Spleen (tissue), 7 donors: ENCODE results near the gene DHX38.

Experiments
- CTCF ChIP-seq, 11 experiments: fragments of 200-600 bp in 7 of 11; fragments of 450-650 bp in 4 of 11; sonication (generic) in 4 of 11; IDR thresholded peaks in 8 of 11; conservative IDR thresholded peaks in 3 of 11; 1 replicate in 7 of 11; 2 replicates in 4 of 11; pipeline versions ENCODE4 v1.4.0 to v1.8.0; 2016 to 2021; ENCODE audit warnings: antibody characterized with exemption in 11 of 11, inconsistent platforms in 4 of 11, mild to moderate bottlenecking in 1 of 11
- POLR2A ChIP-seq, 3 donors: fragments of 450-650 bp; IDR thresholded peaks; one replicate each; pipeline ENCODE4 v1.5.1; 2017; ENCODE audit warnings: antibody characterized with exemption in 3 of 3, mild to moderate bottlenecking in 1 of 3
- POLR2AphosphoS5 ChIP-seq, 3 donors: sonication (generic); formaldehyde crosslinking; IDR thresholded peaks; one replicate each; pipeline ENCODE4 v1.5.1; 2017; ENCODE audit warnings: antibody characterized with exemption in 3 of 3
- donor health status: DM: no; HTN: no; CAD: no; lungs with moderate emphysema.
- donor health status: DM: no; HTN: no; CAD: no.
- donor health status: DM: no; HTN: no; CAD: no.

DNA sequence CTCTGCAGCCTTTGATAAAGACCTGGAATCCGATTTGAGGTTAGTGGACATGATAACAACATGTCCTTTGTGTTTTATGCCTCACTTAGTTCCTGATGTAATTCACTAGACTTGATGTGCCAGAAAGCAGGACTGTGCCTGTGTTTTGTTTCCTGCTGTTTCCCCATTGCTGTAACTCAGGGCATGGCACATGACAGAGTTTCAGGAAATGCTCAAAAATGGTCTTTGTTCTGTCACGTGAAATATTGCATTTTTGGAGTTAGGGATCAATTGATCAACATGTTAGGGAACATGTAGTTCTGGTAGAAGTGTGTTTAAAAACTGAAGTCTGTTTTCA is 32.8 kb downstream of the DHX38 start:
- TF ChIP-seq CTCF (IDR thresholded peaks at IDR 0.05 in 8 of 11, conservative IDR thresholded peaks at IDR 0.05 in 3 of 11) (no peak), POLR2A (IDR thresholded peaks at IDR 0.05) (no peak), POLR2AphosphoS5 (IDR thresholded peaks at IDR 0.05) (no peak)
